HG02852 (cell line): Measurements from ENCODE around the gene PRDM7.
"Not testable (repeated sequence)": the region's sequence is repeated elsewhere in the genome, so short reads cannot be mapped to it uniquely, and the experiment has no call there.

ENCODE experiments used
- ATAC-seq: cut with Tn5 transposase; IDR thresholded peaks from one replicate; pipeline ENCODE4 v1.9.1; 2021; ENCODE audit warnings: mild to moderate bottlenecking, moderate library complexity; ENCODE audit not compliant: unreplicated experiment

Gene PRDM7

GRCh38 chr16:90016339-90016950 lies 60.7 kb downstream of the PRDM7 start:
- ATAC-seq: no peak

DNA sequence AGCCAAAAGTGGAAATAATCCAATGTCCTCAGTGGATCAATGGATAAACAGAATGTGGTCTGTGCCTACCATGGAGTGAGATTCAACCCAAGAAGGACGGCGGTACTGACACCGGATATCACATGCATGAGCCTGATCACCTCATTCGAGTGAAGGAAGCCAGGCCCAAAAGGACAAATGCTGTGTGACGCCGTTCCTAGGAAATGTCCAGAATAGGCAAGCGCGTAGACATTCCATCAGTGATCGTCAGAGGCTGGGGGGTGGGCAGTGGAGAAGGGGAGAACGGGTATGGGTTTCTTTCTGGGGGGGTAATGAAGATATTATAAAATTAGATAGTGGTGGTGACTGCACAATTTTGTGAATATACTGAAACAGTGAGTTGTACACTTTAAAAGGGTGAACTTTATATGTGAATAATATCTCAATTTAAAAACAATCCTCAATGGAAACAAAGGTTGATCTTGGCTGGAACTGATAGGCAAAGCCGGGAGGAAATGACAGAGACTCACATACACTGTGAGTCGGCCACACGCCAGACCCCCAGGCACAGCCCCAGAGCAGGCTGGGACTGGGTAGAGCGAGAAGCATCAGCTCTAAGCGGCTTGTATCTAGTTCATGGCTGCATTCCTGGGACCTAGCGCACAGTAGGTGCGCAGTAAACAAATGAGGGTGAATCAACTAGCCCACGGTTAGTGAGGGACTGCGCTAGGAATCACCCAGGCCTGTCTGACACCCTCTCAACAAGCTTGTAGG lies 61.4 kb downstream of the PRDM7 start:
- no peak for ATAC-seq

GRCh38 chr16:90012991-90013745 lies 64.0 kb downstream of the PRDM7 start:
- no peak for ATAC-seq

DNA sequence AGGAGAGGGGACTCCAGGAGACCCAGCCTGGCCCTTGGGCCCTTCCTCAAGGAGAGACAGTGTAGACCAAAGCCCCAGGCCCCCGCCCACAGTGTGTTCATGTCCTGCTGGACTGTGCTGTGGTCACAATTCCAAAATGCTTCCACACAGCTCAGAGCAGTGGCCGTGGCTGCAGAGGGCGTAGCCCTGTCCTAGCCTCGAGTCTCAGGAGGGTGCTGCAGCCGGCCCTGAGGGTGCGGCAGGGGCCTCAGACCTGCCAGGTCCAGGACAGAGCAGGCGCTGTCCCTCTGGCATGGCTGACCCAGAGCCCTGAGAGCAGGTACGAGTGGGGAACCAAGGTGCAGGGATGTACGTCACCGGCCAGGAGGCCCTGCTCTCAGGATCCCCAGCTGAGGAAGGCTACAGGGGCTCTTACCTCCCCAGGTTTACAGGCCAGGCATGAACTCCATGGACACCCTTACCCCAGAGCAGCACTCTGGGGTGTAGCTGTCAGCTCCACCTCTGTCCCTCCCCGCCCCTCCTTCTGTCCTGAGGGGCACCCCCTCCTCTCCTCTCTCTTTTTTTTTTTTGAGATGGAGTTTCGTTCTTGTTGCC lies 65.1 kb downstream of the PRDM7 start:
- no peak for ATAC-seq

- no peak for ATAC-seq
Measured at GRCh38 chr16:90011508-90011819, 65.7 kb downstream of the PRDM7 start.

DNA sequence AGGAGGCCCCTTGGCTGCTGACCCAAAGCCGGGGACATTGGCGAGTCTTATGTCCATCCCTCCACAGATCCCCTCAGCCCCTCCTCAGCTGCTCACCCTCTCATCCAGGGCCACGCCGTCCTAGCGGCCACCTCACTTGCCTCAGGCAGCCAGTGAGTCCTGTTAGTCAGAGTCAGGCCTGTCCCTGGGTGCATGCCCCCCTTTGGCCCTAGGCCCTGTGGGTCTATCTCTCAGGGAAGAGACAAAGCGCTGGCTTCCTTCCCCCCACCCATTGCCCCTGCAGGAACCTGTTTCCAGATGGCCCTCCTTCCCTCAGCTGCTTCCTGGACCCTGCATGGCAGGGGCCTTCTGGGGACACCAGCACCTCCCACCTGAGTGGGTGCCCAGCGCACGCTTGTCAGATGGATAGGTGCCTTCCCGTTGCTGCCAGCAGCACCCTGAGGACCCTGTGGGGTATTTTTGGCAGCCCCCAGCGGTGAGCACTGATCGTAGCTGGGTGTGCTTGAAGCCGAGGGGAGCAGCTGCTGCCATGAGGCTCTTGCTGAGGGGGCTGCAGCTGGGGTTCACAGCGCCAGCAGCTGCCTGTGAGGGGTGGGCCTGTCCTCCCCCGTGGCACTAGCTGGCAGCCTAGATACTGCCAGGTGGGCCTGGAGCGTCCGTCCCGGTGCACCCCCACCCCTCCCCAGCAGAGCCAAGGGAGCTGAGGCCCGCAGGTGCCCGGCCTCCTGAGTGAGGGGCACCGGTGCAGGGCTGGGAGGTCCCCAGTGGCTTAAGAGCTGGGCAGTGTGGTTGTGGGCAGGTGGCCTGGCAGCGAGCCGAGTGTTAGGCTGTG lies 66.2 kb downstream of the PRDM7 start:
- ATAC-seq: no peak

DNA sequence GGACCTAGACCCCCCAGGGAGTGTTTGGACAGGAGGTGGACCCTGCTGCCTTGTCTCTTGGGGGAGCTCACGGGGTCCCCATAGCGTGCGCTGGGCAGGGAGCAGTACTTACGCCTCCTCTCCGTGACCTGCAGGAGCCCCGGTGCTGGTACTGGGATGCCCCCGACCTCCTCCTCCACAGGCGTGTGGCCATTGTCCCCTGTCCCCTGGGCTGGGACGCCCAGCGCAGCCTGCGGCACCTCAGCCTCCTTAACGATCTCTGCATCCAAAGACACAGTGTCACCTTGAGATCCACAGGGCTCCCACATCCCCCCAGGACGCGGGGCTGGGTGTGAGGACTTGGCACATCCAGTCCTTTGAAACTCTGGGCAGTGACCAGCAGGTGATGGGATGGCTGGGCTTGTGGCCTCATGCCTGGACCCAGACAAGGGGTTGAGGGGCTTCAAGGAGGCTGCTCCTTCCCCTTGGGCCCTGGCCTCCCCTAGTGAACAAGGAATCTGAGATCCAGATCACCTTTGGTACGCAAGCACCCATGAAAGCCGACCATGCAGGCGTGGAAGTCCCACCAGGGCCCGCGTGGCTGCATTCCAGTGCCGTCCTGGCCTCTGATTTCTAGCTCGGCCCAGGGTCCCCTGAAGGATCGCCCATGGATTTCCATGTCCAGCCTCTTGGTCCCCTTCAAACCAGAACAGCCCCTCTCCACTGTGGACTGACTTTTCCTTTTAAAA lies 67.8 kb downstream of the PRDM7 start:
- ATAC-seq: no peak

DNA sequence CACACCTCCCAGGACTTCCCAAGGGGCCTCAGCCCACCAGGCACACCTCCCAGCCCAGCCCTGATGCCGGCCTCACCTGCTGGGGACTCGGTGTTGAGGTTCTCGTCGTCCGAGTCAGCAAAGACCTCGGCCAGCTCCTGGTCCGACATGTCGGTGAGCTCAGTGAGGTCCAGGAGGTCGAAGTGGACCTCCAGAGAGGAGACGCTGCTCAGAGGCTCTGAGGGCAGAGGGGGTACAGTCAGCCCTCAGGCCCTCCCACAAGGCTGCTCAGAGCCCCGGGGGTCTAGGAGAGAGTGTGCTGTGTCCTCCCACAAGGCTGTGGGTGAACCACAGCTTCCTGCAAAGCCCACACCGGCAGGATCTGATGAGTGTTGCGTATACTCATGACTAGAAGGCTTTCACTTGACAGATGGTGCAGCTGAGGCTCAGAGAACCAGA lies 68.4 kb downstream of the PRDM7 start:
- no peak for ATAC-seq

DNA sequence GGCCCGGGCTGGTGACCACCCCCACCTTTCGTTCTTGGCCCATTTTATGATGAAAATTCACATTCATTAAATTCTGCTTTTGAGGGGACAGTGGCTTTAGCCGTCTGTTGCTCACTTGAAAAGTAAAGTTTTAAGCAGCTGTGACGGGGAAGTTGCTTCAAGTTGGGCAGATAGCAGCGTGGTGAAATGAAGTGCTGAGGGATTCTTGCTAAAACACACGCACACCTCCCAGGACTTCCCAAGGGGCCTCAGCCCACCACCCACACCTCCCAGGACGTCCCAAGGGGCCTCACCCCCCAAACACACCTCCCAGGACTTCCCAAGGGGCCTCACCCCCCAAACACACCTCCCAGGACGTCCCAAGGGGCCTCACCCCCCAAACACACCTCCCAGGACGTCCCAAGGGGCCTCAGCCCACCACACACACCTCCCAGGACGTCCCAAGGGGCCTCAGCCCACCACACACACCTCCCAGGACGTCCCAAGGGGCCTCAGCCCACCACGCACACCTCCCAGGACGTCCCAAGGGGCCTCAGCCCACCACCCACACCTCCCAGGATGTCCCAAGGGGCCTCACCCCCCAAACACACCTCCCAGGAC lies 69.4 kb downstream of the PRDM7 start:
- ATAC-seq: not testable (repeated sequence)

GRCh38 chr16:90007015-90007414 lies 70.1 kb downstream of the PRDM7 start:
- ATAC-seq: no peak
